Fibroblast of skin of right quadriceps (primary cell): Measurements from ENCODE around the gene ELOVL7.

ENCODE experiments used
- DNase-seq: peaks from one replicate; pipeline ENCODE4 v3.0.0-alpha.2; 2013

The ELOVL7 gene

GRCh38 chr5:60710362-60710761 lies 133.7 kb downstream of the ELOVL7 start:
- DNase-seq, result no peak

- no peak for DNase-seq
Observed at GRCh38 chr5:60705144-60705543, 138.9 kb downstream of the ELOVL7 start.

DNA sequence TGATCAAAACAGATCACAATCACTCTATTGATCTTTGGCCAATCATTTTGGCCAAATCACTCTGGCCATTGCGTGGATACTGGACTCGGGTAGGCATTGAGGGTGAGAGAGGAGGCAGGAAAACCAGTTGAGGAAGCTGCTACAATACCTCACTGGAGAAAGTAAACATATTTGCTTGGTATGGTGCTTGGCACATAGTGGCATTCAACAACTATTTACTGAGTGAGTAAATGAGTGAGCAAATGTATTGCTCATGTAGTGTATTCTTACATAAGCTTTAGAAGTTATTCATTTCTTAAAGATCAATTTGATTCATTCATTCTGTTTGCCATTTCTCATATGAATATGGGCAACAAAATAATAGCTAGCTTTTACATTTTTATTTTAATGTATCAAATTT lies 140.1 kb downstream of the ELOVL7 start:
- DNase-seq, result no peak
